Stimulated activated CD4-positive, alpha-beta T cell treated with anti-CD3 and anti-CD28 coated beads, Interleukin-1b, Interleukin-23, amount 100 ng/mL, for 1 hour (primary cell): Measurements from ENCODE around the gene DUSP8.

ENCODE experiments used
- DNase-seq, 2 donors: peaks; one replicate each; pipeline ENCODE4 v3.0.0-alpha.2; 2020; ENCODE audit warnings: low read depth in 2 of 2

DUSP8 gene

DNA sequence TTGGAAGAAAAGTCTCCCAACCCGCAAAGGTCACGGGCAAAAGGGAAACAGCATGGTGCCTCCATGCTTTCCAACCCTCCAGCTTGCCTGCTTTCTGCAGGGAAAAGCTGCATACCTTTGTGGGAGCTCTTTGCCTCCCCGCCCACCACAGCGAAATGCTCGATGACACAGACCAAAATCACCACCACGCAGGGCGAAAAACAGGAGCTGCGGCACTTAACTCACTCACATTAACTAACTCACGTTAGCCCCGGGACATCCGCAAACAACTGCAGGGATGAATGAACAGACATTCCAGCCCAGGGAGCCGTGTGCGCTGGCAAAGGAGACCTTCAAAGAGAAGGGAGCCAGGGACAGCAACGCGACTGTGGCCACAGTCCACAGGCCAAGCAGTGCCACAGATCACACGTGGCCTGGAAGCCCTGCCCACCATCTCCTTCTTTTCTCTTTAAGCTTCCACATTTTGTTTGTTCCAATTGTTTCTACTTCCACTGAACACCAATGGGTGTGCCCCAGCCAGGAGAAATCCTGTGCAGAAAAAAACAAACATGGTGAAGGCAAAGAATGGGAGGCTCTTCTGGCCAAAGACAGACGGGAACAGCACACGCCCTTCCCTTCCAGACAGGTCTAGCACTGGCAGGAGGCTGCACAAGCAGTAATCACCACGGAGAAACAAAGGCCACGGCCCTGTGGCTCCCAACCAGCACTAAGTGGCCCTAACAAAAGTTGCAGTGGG is 39.3 kb downstream of the DUSP8 start:
- DNase-seq = no peak

- no peak for DNase-seq
Measured at GRCh38 chr11:1532014-1532586, 40.0 kb downstream of the DUSP8 start.

GRCh38 chr11:1531449-1532013 is 40.5 kb downstream of the DUSP8 start:
- DNase-seq = no peak

GRCh38 chr11:1530686-1531448 is 41.2 kb downstream of the DUSP8 start:
- no peak for DNase-seq

- DNase-seq = no peak
Measured at GRCh38 chr11:1529774-1530173, 42.3 kb downstream of the DUSP8 start.

DNA sequence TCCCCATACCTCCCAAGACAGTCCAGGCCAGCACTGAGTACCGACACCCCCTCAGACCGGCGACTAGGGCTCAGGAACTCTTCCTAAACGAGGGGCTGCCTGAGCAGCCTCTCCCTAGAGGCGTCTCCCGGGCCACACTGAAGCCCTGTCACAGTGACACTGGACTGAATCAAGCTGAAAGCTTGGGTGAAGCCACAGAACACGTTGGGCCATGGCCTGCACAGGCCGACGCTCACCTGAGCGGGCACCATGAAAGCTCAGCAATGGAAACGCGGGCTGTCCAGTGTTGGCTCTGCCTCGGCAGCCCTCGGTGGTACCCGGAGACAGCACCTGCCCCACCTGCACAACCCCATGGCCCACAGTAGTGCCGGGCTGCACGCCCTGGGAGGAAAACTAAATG is 42.8 kb downstream of the DUSP8 start:
- no peak for DNase-seq

- no peak for DNase-seq
Measured at GRCh38 chr11:1528710-1529109, 43.4 kb downstream of the DUSP8 start.

- no peak for DNase-seq
Measured at GRCh38 chr11:1526785-1527184, 45.3 kb downstream of the DUSP8 start.

GRCh38 chr11:1523779-1524178 is 48.3 kb downstream of the DUSP8 start:
- DNase-seq = no peak

DNA sequence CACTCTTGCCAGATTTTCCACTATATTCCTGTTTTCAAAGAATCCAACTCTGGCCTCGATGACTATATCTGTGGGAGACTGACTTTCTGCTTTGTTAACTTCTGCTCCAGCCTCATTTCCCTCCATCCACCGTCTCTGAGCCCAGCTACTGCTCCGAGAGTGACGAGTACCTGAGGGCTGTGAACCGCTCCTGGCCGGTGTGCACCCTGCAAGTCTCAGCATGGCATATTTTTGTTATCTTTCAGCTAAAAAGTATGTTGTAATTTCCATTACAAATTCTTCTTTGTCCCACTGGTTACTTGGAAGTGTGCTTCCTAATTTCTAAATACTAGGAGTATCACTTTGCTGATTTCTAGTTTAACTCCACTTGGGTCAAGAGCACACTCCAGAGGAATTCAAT is 49.0 kb downstream of the DUSP8 start:
- no peak for DNase-seq

GRCh38 chr11:1522081-1522424 is 50.0 kb downstream of the DUSP8 start:
- DNase-seq = no peak

DNA sequence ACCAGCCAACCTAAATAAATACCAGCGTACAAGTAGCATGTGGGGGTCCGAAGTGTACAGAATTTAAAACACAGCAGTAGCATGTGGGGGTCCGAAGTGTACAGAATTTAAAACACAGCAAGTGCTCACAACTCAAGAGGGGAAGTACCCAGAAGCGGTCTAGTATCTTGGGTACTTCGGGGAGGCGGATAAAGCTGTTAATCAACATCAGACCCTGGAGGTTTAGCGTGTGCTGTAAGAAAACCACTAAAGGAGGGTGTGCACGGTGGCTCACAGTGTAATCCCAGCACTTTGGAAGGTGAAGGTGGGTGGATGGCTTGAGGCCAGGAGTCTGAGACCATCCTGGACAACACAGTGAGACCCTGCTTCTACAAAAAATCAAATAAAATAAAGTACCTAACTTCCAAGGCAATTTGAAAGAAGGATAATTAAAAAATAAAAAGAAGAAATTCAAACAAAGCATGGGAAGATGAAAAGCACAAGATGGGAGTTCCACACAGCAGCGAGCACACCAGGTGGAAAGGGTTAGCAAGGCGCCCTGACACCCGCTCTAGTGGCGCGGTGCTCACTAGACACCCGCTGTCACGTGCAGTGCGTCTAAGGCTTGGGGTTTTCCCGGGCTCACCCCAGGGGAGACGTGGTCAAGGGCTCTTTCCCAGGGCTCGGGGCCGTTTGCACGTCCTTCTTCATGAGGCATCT is 50.5 kb downstream of the DUSP8 start:
- DNase-seq = no peak

DNA sequence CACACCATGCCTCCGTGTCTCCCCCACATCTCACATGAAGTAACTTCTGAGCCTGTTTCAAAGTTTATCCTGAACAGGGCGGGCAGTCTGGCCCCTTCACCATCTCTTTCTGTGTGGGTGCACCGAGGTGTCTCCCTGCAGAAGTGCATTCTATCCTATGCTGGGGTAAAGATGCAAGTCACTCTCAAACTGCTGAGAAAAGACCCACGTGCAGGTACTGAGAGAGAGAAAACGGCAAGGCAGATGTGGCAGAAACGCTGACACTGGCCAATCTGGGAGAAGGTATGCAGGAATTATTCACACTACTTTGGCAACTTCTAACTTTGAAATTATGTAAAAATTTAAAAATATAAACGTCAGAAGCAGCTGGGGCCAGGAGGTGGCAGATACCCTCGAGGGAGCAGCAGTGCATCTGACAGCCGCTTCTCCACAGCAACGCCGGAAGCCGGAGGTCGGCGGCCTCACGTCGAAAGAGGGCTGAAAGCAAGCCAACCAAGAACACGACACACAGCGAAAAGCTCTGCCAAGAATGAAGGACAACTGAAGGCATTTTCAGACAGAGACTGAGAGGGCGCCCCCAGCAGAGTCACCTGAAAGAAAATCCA is 51.3 kb downstream of the DUSP8 start:
- no peak for DNase-seq

- no peak for DNase-seq
Measured at GRCh38 chr11:1520209-1520662, 51.8 kb downstream of the DUSP8 start.

DNA sequence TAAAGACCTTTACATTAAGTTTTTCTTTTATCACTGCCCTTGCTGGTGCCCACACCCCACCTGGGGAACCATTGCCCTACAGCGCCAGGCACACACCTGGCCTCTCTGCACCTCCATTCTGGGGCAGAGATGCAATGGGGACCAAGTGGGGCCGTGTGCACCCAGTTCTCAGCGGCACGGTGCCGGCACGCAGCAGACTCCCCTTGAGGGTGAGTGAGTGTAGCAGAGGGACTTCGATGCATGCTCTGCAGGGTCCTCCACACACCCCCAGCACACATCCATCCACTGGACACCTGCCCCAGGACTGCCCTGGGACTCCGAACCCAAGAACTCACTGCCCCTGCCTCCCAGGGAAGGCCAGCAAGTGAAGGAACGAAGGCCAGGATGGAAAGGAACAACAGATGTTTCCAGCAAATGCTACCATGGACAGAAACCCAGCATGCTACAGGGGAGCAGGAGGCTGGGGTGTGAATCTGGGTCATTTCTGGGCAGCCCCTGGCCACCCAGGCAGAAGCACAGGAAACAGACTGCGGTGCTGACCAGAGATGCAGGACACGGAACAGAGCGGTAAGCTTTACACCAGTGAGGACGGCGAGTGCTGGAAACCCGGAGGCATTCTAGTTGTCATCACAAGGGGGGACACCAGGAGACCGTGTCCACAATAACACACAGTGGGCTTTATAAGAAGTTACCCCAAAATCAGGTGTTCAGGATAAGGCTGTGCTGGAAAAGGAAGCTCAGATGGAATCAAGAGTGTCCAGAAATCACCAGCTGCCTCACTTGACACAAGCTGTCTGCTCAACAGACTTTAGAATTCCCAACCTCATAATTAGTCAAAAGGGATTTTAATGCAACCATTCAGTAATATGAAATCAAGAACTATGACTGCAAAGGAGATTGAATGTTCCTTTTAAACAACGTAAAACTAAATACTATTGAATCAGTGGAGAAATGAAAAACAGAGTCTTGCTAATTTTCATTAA is 52.8 kb downstream of the DUSP8 start:
- no peak for DNase-seq

DNA sequence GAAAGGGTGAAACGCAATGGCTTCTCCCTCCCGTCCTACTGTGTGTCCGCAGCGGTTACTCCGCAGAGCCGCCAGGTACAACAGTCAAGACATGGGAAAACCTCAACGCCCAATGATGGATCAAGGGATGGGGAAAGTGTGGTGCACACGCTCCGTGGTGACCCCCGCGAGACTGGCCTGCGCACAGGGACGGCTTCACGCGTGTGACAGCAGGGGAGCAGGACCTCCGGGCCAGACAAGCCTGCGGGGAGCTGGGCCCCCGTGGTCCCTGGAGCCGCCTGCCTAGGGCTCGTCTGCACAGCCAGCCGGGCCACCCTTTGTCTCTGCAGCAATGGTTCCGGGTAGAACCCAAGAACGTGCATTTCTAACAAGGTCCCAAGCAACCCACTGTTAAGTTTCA is 53.8 kb downstream of the DUSP8 start:
- no peak for DNase-seq

- DNase-seq = no peak
Measured at GRCh38 chr11:1517117-1518005, 54.7 kb downstream of the DUSP8 start.

DNA sequence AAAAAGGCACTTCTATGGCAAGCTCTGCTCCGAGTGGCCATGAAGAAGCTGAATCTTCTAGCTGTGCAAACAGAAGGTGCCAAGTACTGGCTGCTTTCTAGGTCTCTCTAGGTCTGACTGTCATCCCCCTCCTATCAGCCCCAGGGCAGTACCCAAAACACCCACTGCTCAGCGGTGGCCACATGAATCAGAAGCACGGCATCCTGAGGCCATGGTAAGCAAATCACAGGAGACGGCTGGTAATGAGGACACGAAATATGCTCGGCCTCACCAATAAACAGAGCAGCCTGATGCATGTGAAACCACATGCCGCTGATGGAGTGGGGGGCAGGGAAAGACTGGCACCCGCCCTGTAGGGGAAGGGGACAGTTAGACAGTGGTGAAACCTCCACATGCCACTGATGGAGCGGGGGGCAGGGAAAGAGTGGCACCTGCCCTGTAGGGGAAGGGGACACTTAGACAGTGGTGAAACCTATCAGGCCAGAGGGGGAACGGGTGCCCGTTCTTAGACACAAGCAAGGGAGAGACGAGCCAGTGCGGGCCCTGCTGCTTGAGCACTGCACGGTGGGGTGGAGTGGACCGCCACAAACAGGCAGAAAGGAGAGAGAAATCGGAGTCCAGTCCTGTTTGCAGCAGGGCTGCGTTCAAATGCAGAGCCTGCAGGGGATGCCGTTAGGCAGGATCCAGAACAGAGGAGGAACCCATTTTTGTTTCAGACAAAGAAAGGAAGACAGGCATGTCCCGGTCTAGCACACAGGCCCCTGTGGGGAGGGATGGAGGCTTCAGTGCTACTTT is 55.6 kb downstream of the DUSP8 start:
- no peak for DNase-seq
